Measurements from ENCODE around the gene RNF112.
"Not testable (repeated sequence)": the region's sequence is repeated elsewhere in the genome, so short reads cannot be mapped to it uniquely, and the experiment has no call there.

RNF112 gene

DNA sequence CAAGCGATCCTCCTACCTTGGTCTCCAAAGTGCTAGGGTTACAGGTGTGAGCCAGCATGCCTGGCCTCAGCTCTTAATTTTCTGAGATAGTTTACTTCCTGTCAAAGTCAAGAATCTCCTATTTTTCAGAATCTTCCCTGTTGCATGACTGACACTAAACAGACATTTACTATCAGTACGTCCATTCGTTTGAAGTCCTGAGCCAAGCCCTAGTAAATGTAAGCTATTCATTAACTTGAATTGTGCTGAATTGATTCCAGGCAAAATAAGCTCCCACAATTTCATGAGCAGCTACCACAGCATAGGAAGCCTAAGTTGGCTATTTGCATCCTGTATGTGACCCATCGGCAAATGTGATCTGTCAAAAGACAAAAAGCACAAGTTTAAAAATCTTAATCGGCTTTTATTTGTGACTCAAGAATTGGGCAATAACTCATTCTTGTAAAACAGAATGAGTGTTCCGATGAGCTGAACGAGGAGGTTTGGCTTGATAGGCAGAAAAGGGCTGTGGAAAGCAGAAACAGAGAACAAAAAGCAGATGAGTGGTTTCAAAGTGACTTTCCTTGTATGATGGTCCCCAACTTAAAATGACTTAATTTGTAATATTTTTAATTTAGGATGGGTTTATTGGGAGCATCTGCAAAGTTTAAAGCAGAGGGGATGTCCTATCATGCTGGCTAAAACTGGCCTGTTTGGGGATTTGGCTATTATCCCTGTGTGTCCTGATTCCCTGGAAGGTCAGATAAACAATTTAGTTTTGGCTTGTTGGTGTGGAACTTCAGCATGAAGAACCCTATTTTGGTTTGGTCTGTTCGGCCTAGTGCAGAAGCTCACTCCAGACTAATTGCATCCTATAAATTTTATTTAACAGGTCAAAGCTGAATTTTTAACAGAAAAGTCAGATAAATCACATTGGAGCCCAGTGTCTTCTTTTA, 14.2 kb downstream of the RNF112 start:
- DNase-seq = no peak
- in situ Hi-C loops (cut with HindIII; ENCODE audit: low pct_ligation_motif_present, low pct_unique_long_range_greater_than_20kb, low sequenced_read_pairs) = no loop called here

DNA sequence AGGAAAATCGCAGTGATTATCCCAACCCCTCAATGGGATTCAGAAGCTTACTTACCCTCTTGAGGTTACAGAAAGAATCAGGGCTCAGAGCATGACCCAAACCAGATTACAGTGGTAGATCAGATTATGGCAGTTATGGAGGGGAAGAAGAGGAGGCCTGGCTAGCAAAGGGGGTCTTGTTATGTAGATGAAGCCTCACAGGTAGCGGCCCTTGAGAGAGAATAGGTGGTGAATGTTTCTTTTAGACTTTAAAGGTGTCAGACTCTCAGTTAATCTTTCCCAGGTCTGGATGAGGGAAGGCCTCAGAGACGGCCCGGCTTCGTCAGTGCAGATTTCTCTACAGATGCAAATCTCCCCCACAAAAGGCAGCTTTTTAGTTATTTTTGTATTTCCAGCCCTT, 15.6 kb downstream of the RNF112 start:
- in situ Hi-C loops (cut with HindIII; ENCODE audit: low pct_ligation_motif_present, low pct_unique_long_range_greater_than_20kb, low sequenced_read_pairs) = no loop called here
- no peak for DNase-seq

DNA sequence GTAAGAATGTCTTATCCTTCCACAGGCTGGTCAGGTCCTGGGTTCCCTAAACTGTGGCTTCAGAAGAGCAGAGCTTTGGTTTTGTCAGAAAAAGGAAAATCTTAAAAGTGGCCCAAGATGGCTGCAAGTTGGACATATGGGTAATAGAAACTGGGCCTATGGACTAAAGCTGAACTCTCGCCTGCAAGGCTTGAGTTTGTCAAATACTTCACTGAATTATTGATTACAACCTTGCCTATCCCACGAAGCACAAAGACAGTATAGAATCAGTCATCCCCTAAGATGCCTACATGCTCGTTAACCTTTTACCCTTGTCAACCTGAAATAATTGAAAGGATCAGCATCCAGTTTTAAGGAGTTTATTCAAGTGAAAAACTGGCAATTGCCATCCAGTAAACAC, 20.7 kb downstream of the RNF112 start:
- in situ Hi-C loops (cut with HindIII; ENCODE audit: low pct_ligation_motif_present, low pct_unique_long_range_greater_than_20kb, low sequenced_read_pairs) = no loop called here
- DNase-seq = no peak

DNA sequence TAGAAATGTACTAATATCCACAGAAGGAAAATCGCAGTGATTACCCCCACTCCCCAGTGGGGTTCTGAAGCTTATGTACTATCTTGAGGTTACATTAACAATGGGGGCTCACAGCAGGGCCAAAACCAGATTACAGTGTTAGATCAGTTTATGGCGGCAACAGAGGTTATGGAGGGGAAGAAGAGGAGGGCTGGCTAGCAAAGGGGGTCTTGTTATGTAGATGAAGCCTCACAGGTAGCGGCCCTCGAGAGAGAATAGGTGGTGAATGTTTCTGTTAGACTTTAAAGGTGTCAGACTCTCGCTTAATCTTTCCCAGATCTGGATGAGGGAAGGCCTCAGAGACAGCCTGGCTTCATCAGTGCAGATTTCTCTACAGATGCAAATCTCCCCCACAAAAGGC, 22.2 kb downstream of the RNF112 start:
- in situ Hi-C loops (cut with HindIII; ENCODE audit: low pct_ligation_motif_present, low pct_unique_long_range_greater_than_20kb, low sequenced_read_pairs) = no loop called here
- no peak for DNase-seq

DNA sequence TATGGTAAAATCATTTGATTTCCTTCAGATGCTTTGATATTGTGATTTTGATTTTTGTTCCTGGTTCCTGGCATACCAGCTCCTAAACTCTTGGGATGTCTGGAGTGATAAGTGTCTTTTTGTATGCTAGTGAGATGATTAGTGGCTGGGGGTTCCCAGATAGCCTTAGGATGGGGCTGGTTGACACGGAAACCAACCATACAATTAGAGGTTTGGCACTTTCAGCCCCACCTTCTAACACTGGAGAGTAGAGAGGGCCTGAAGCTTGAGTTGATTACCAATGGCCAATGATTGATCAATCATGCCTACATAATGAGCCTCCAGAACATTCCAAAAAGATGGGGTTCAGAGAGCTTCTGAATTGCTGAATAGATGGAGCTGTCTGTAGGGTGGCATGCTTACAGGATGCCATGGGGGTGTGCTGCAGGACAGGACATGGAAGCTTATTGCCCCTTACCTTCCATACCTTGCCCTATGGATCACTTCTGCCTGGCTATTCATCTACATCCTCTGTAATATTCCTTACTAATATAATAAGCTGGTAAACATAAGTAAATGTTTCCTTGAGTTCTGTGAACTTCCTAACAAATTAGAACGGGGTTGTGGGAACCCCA, 22.8 kb downstream of the RNF112 start:
- in situ Hi-C loops (cut with HindIII; ENCODE audit: low pct_ligation_motif_present, low pct_unique_long_range_greater_than_20kb, low sequenced_read_pairs) = no loop called here
- DNase-seq = no peak

DNA sequence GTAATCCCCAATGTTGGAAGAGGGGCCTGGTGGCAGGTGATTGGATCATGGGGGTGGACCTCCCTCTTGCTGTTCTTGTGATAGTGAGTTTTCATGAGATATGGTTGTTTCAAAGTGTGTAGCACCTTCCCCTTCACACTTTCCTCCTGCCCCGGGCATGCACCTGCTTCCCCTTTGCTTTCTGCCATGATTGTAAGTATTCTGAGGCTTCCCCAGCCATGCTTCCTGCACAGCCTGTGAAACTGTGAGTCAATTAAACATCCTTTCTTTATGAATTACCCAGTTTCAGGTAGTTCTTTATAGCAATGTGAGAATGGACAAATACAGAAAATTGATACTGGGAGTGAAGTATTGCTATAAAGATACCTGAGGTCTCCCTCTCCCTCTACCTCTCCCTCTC, 29.4 kb downstream of the RNF112 start:
- DNase-seq = no peak
- in situ Hi-C loops (cut with HindIII; ENCODE audit: low pct_ligation_motif_present, low pct_unique_long_range_greater_than_20kb, low sequenced_read_pairs) = no loop called here

DNA sequence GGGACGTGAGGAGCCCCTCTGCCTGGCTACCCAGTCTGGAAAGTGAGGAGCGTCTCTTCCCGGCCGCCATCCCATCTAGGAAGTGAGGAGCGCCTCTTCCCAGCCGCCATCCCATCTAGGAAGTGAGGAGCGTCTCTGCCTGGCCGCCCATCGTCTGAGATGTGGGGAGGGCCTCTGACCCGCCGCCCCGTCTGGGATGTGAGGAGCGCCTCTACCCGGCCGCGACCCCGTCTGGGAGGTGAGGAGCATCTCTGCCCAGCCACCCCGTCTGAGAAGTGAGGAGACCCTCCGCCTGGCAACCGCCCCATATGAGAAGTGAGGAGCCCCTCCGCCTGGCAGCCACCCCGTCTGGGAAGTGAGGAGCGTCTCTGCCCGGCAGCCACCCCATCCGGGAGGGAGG, 30.3 kb downstream of the RNF112 start:
- DNase-seq; in situ Hi-C loops (cut with HindIII; ENCODE audit: low pct_ligation_motif_present, low pct_unique_long_range_greater_than_20kb, low sequenced_read_pairs): not testable (repeated sequence)

DNA sequence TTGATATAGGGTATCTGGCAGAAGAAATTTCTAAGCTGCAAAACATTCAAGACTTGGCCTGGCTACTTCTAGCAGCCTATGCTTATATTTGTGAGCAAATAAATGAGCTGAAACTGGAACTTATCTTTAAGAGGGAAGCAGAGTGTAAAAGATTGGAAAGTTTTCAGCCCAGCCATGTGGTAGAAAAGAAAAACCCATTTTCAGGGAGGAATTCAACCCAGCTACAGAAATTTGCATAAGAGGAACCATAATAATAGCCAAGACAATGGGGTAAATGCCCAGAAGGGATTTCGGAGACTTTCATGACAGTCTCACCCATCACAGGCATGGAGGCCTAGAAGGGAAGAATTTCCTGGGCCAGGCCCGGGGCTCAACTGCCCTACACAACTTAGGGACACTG, 31.7 kb downstream of the RNF112 start:
- in situ Hi-C loops (cut with HindIII; ENCODE audit: low pct_ligation_motif_present, low pct_unique_long_range_greater_than_20kb, low sequenced_read_pairs) = no loop called here
- DNase-seq = no peak

DNA sequence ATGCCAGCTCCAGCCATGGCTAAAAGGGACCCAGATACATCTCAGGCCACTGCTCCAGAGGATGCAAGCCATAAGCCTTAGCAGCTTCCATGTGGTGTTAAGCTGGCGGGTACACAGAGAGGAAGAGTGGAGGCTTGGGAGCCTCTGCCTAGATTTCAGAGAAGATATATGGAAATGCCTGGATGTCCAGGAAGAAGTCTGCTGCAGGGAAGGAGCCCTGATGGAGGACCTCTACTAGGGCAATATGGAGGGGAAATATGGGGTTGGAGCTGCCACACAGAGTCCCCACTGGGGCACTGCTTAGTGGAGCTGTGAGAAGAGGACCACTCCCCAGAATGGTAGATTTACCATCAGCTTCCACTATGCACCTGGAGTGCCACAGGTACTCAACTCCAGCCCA, 32.1 kb downstream of the RNF112 start:
- DNase-seq = no peak
- in situ Hi-C loops (cut with HindIII; ENCODE audit: low pct_ligation_motif_present, low pct_unique_long_range_greater_than_20kb, low sequenced_read_pairs) = no loop called here

DNA sequence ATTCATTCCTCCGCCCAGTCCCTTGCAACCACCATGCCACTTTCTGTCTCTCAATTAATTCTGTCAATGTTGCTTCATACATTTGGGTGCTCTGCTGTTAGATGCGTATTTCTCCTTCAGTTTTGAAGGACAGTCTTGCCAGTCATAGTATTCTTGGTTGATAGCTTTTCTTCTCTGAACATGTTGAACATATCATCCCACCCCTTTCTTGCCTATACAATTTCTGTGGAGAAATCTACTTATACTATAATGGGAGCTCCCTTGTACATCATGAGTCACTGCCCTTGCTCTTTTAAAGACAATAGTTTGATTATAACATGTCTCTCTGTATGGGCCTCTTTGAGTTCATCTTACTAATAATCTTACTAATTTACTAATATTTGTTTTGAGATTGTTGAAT, 34.1 kb downstream of the RNF112 start:
- in situ Hi-C loops (cut with HindIII; ENCODE audit: low pct_ligation_motif_present, low pct_unique_long_range_greater_than_20kb, low sequenced_read_pairs) = no loop called here
- DNase-seq = no peak

DNA sequence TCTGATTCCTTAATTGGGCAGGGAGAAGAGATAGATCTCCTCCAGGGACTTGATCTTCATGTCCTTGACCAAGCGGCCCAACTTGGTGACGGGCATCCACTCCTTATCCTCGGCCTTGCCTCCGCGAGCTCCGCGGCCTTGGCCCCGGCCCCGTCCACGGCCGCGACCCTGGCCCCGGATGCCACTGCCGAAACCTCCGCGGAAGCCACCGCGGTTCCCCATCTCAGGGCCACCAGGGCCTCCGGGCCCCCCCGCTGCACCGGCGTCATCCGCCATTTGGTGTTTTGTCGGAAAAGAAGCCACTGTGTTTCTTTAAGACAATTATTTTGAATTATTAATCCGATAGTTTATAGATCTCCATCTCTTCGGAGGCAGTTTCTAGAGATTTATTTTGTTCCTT, 35.5 kb downstream of the RNF112 start:
- DNase-seq; in situ Hi-C loops (cut with HindIII; ENCODE audit: low pct_ligation_motif_present, low pct_unique_long_range_greater_than_20kb, low sequenced_read_pairs): not testable (repeated sequence)

DNA sequence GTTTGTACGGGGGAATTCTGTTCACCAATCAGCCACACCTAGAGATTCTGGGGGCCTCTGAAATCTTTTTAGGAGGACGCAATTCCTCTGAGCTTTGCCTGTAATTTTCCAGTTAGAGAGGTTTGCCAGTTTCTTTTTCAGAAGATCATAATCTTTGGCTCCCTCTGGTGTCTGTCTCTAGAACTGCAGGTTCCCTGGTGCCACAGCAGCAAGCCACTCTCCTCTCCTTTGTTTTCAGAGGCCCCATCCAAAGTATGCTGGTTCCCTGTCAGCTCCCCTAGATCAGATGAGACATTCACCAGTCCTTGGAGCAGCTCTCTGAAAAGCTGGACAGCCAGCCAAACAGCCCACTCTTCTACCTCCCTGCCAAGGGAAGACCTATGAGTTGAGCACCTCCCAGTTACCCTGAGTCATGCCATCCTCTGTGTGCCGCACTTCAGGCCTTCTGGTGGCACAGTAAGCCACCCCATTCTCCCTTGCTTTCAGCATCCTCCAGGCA, 36.1 kb downstream of the RNF112 start:
- peak; percentile 78 for DNase-seq
- in situ Hi-C loops (cut with HindIII; ENCODE audit: low pct_ligation_motif_present, low pct_unique_long_range_greater_than_20kb, low sequenced_read_pairs) = no loop called here

DNA sequence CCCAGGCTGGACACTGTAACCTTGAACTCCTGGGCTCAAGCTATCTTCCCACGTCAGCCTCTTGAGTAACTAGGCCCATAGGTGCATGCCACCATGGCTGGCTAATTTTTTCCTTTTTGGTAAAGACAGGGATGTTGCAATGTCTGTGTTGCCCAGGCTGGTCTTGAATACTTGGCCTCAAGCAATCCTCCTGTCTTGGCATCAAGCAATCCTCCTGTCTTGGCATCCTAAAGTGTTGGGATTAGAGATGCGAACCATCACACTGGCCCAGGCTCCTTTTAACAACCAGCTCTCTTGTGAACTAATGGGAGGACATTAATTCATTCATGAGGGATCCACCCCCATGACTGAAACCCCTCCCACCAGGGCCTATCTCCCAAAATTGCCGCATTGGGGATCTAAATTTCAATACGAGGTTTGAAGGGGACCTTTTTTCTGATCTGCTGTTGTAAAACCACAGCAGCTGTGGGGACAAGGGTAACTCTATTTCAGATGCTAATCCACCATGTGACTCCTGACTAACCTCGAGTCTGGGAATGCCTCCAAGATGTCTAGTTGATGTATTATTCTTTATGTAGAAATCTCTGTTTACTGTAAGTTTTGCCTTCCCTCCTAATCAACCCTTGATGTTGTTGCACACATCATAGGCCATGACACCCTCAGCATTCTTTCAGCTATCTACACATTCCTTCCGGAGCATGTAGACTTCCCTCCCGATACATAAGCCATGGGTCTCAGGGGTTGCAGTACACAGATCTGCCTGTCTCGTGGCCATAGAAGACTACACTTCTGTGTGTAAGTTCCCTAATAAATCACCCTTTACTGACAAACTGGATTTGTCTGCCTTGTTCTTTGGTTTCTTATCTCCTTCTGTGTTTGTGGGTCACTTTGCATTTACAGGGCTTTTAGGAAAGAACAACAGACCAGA, 37.6 kb downstream of the RNF112 start:
- DNase-seq = peak; percentile 69
- in situ Hi-C loops (cut with HindIII; ENCODE audit: low pct_ligation_motif_present, low pct_unique_long_range_greater_than_20kb, low sequenced_read_pairs) = no loop called here

DNA sequence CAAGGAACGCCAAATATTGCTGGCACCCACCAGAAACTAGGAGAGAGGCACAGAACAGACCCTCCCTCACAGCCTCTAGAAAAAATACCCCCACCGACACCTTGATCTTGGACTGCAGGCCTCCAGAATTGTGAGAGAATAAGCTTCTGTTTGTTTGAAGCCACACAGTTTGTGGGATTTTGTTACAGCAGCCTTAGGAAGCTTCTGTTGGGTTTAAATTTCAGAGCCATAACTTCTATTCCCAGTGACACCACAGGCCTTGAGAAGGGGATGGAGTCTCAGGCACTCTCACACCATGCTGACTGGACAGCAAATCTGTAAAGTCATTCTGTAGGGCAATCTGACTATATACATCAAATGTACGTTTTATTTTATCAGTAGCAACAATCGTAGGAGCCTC, 38.6 kb downstream of the RNF112 start:
- DNase-seq = no peak
- in situ Hi-C loops (cut with HindIII; ENCODE audit: low pct_ligation_motif_present, low pct_unique_long_range_greater_than_20kb, low sequenced_read_pairs) = loop anchor here (25.0 kb wide), 1 partner anchor 87 kb away; the partner anchor contains the start of gene B9D1

DNA sequence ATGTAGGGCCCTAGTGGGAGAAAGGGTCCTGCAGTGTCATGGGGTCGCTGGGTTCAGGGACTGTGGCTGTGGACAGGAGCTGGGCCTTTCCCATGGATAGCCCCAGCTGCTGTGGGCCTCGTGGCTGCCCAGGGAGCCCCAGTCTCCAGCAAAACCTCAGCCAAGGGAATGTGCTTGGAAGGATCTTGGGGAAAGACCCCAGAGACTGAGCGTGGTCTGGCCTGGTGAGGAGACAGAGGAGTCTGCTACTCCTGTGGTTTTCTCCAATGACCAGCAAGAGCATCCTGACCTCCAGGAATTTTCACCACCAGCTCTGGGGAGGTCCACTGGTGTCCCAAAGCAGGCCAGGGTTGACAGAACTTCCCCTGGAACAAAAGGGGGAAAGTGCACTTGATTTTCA, 42.3 kb downstream of the RNF112 start:
- no peak for DNase-seq
- in situ Hi-C loops (cut with HindIII; ENCODE audit: low pct_ligation_motif_present, low pct_unique_long_range_greater_than_20kb, low sequenced_read_pairs) = loop anchor here (25.0 kb wide), 1 partner anchor 91 kb away; the partner anchor contains the start of gene B9D1

DNA sequence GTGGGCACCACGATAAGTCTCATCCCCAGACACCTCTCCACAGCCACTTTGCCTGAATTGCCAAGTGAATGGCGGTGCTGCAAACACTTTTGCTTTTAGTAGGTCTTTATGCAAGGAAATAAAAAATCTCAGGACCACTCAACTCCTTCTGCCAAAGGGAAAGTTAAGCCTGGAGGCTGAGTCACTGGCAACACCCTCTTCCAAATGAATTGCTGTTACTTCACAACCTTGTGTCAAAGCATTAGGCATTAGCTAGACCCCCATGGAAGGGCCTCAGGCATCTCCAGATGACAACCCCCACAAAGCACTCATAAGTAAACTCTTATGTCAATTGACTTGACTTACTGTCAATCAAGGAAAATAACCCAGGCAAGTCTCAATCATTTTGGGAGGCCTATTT, 43.0 kb downstream of the RNF112 start:
- in situ Hi-C loops (cut with HindIII; ENCODE audit: low pct_ligation_motif_present, low pct_unique_long_range_greater_than_20kb, low sequenced_read_pairs) = loop anchor here (25.0 kb wide), 1 partner anchor 92 kb away; the partner anchor contains the start of gene B9D1
- no peak for DNase-seq

DNA sequence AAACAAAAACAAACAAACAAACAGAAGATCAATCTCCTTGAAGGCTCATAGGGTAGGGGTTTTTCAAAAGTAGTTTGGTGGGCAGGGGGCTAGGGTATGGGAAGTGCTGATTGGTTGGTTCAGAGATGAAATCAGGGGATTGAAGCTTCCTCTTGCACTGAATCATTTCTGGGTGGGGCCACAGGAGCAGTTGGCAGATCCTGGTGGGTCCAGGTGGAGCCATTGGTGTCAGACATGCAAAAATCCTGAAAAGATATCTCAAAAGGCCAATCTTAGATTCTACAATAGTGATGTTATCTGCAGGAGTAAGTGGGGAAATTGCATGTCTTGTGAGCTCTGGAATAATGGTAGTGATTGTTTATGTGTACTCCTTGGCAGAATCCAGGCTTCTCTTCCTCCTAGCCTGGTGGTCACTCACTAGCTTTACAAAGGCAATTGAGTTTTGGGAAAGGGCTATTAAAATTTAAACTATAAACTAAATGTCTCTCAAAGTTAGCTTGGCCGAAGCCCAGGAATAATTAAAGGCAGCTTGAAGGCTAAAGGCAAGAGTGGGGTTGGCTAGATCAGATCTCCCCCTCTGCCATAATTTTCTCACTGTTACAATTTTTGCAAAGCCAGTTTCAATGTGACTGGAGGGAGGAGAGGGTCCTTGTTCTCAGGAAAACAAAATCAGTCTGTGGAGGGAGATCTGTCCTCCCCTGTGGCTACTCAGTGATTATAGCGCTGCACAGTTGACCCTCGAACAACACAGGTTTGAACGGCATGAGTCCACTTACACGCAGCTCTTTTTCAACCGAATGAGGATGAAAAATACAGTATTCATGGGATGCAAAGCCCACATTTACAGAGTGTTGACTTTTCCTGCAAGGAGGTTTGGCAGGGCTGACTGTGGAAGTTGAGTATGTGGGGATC, 45.2 kb downstream of the RNF112 start:
- no peak for DNase-seq
- in situ Hi-C loops (cut with HindIII; ENCODE audit: low pct_ligation_motif_present, low pct_unique_long_range_greater_than_20kb, low sequenced_read_pairs) = loop anchor here (25.0 kb wide), 1 partner anchor 94 kb away; the partner anchor contains the start of gene B9D1

DNA sequence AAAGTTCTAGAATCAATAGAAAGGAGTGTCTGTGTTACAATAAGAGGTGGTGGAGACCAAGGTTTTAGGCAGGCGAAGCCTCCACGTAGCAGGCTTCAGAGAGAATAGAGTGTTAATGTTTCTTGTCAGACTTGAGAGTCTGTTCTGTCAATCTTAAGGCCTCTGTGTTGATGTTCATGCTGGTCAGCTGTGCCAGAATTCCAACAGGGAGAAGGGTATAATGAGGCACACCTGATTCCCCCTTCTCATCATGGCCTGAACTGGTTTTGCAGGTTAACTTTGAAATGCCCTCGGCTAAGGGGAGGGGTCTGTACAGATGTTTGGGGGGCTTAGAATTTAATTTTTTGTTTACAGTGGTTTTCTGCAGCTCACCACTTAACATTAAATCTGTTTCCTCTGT, 46.0 kb downstream of the RNF112 start:
- DNase-seq = no peak
- in situ Hi-C loops (cut with HindIII; ENCODE audit: low pct_ligation_motif_present, low pct_unique_long_range_greater_than_20kb, low sequenced_read_pairs) = loop anchor here (25.0 kb wide), 1 partner anchor 95 kb away; the partner anchor contains the start of gene B9D1
